T-helper 22 cell (primary cell): Measurements from ENCODE around the gene CALCOCO1.

Experiments used
- DNase-seq: peaks from one replicate; pipeline ENCODE4 v3.0.0-alpha.2; 2020; ENCODE audit warnings: low read depth

CALCOCO1 gene

GRCh38 chr12:53751336-53752191, 24.3 kb upstream of the CALCOCO1 start, which contains the start of gene CISTR:
CISTR (minus strand) TSS chr12:53751979.
- DNase-seq, result no peak

- no peak for DNase-seq
Observed at GRCh38 chr12:53750812-53751335, 23.6 kb upstream of the CALCOCO1 start.

GRCh38 chr12:53749986-53750811, 22.9 kb upstream of the CALCOCO1 start:
- DNase-seq, result no peak

DNA sequence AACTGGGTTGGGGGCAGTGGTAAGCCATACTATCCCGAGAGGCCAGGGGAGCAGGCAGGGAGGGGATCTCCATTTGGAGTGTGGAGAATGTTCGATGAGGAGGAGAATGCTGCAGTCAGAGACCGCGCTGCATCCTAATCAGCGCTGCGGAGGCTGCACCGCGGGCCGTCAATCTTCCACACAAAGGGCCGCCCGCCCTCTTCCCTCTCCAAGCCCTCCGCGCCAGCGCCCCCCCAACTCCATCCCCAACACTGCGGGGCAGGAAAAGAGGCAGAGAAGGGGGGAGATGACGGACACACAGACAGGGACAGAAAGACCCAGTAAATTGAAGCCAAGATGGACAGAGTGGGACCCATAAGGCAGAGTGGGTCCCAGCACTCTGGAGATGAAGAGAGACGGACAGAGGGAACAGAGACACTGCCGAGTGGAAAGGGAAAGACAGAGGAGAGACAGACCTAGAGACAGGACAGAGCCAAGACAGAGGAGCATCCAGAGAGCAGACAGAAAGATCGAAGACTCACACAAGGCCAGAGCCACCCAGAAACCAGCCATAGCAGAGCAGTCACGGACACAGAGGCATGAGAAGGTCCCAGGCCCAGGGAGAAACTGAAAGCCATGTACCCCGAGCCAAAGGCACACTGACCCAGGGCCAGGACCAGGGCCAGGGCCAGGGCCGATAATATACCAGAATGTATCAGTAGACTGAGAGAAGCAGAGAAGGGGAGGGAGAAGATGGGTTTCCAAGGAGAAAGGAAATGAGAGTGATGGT, 21.0 kb upstream of the CALCOCO1 start:
- no peak for DNase-seq

GRCh38 chr12:53747095-53747494, 19.8 kb upstream of the CALCOCO1 start:
- DNase-seq, result no peak

- peak; percentile 75 for DNase-seq
Observed at GRCh38 chr12:53746592-53747092, 19.4 kb upstream of the CALCOCO1 start.

- no peak for DNase-seq
Observed at GRCh38 chr12:53744751-53745150, 17.5 kb upstream of the CALCOCO1 start.

GRCh38 chr12:53744130-53744441, 16.8 kb upstream of the CALCOCO1 start:
- no peak for DNase-seq

- peak; percentile 26 for DNase-seq
Observed at GRCh38 chr12:53743266-53744129, 16.2 kb upstream of the CALCOCO1 start.

DNA sequence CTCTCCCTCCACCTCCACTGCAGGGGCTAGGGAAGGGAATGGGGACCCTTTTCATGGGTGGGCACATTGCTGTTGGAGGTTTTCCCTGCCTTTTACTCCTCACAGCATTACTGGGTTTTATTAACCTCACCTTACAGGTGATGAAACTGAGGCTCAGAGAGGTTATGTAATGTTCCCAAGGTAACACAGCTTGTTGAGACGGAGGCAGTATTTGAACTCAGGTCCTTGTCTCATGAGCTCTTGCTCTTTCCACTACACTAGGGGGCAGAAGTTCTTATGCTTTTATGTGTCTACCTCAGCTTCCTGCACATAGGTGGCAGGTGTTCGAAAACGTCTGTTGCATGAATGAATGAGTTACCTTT, 12.9 kb upstream of the CALCOCO1 start:
- no peak for DNase-seq

DNA sequence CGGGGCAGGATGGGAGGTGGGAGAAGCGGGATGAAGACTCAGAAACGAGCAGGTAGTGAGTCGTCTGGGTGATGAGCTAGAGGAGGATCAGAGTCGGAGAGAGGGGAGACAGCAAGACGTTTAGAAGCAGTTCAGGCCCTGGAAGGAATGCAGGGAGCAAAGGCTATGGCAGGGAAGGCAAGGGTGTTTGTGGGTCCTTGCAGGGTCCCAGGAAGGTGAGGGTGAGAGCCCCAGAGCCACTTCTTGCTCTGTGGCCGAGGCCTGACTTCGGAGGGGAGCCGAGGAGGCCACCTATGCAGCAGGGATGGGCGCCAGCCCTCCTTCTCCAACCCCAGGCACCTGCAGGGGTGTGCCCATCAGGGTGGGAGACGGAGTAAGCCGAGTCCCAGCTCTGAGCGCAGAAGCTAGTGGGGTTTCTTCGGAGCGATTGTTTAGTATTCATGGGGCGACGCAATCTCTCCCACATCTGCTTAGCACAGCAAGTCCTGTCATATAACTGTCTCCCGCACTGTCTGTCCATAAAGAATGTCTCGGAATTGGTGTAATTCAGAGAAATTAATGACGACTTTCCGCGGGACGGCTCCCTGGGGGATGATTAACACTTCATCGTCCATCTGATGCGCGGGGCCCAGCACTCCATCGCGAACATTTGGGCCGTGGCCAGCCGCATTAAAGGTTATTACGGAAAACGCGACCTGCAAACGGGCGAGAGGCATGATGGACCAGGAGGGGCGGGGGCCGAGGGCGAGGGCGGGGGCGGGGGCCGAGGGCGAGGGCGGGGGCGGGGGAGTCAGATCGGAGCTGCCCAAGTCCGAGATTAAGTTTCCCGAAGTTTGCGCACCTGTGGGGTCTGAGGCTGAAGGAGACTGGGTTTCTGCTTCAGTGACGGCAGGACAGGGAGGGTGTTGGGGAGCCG, 12.2 kb upstream of the CALCOCO1 start:
- DNase-seq, result no peak

GRCh38 chr12:53738406-53739213, 11.4 kb upstream of the CALCOCO1 start:
- peak; percentile 27 for DNase-seq

GRCh38 chr12:53737951-53738405, 10.7 kb upstream of the CALCOCO1 start:
- DNase-seq, result no peak

GRCh38 chr12:53737093-53737808, 10.0 kb upstream of the CALCOCO1 start:
- no peak for DNase-seq

GRCh38 chr12:53736592-53736991, 9.3 kb upstream of the CALCOCO1 start:
- DNase-seq, result no peak

GRCh38 chr12:53735556-53735955, 8.3 kb upstream of the CALCOCO1 start:
- no peak for DNase-seq

GRCh38 chr12:53734425-53734824, 7.2 kb upstream of the CALCOCO1 start:
- no peak for DNase-seq

- no peak for DNase-seq
Observed at GRCh38 chr12:53733807-53734200, 6.6 kb upstream of the CALCOCO1 start.
